HG03095 (cell line): ENCODE measurements around the gene GFRA1.
"Not testable (repeated sequence)": the region's sequence is repeated elsewhere in the genome, so short reads cannot be mapped to it uniquely, and the experiment has no call there.

Experiments used
- ATAC-seq: cut with Tn5 transposase; IDR thresholded peaks from one replicate; pipeline ENCODE4 v1.9.1; 2021; ENCODE audit warnings: moderate library complexity; ENCODE audit not compliant: unreplicated experiment

The GFRA1 gene

GRCh38 chr10:116073510-116073909 is 199.5 kb downstream of the GFRA1 start:
- no peak for ATAC-seq

DNA sequence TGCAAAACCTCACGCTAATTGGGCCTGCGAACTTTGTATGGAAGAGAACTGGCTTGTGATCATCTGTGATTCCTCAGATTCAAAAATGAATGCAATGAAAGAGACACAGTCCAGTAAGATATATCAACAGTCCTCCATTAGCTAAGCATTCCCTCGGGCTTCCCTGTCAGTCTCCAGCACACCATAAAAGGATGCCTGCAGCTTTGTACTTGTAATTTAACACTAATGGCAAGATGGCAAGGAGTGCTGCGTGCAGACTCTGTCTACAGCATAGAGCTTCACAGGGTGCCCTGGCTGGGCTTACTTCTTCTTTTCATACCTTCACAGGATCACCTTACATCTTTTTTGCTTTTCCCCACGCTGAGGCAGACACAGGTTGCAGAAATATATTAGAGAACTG is 200.0 kb downstream of the GFRA1 start:
- no peak for ATAC-seq

DNA sequence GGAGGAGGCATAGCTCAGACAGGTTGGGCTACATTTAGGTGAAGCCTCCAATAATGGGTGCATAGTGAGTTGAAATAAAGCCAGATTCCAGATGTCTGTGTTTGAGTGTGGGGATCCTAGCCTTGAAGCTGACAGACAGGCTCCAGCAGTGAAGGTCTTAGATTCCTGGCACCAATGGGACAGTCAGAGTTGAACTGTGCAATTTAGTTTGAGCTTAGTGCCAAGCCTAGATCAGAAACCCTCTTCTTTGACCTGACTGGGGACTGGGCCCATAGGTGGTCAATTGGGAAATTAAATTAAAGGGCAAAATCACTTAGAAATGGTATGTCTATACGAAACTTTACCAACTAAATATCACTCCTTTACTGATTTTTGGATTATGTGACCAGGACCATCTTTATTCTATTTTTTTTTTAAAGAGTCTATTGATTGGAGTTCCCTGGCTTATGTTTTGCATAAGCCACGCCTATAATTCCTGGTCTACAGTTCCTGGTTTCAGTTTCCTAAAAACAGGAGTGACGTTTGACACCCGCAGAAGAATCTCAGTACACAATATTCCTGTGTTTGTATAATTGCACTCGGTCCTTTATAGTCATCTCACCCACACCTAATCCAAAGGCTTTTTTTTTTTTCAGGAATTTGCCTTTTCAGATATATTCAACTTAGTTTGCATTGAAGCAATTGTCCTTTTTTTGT is 201.4 kb downstream of the GFRA1 start:
- ATAC-seq, result no peak

- no peak for ATAC-seq
Observed at GRCh38 chr10:116070743-116071320, 202.2 kb downstream of the GFRA1 start.

GRCh38 chr10:116069856-116070255 is 203.2 kb downstream of the GFRA1 start:
- no peak for ATAC-seq

- ATAC-seq, result no peak
Observed at GRCh38 chr10:116067825-116068224, 205.2 kb downstream of the GFRA1 start.

DNA sequence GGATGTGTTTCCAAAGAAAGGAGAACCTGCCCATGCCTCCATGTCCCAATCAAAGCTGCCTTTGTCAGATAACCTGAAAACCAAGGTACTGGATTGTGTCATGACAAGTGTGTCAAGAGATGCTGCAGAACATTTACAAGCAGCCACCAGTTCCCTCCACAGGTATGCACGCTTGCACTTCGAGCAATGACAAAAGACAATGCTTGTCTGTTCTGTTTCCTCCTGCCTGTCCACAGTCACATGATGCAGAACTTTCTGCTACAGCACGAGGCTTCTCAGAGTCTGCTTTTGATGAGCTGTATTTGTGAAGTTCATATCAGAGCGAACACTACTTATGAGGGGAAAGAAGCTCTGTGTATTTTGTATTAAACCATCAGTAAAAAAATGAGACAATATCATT is 209.9 kb downstream of the GFRA1 start:
- ATAC-seq, result no peak

GRCh38 chr10:116060864-116061263 is 212.1 kb downstream of the GFRA1 start:
- no peak for ATAC-seq

- no peak for ATAC-seq
Observed at GRCh38 chr10:116059320-116059719, 213.7 kb downstream of the GFRA1 start.

- no peak for ATAC-seq
Observed at GRCh38 chr10:116056445-116057293, 216.3 kb downstream of the GFRA1 start.

DNA sequence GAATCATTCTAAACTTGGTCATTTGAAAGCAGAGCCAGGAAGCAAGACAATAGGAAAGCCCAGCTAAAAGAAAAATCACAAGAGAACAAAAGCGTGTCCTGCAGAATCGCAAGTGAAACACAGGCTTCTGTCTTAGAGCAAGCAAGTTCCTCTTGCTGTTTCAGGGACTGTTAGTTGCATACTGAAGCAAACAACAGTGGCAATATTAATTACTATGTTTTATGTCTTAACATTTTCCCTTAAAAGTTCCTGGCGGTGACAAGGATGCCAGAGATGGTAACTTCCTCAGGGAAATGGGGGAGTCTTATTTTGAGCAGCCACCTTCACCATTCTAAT is 217.1 kb downstream of the GFRA1 start:
- no peak for ATAC-seq

DNA sequence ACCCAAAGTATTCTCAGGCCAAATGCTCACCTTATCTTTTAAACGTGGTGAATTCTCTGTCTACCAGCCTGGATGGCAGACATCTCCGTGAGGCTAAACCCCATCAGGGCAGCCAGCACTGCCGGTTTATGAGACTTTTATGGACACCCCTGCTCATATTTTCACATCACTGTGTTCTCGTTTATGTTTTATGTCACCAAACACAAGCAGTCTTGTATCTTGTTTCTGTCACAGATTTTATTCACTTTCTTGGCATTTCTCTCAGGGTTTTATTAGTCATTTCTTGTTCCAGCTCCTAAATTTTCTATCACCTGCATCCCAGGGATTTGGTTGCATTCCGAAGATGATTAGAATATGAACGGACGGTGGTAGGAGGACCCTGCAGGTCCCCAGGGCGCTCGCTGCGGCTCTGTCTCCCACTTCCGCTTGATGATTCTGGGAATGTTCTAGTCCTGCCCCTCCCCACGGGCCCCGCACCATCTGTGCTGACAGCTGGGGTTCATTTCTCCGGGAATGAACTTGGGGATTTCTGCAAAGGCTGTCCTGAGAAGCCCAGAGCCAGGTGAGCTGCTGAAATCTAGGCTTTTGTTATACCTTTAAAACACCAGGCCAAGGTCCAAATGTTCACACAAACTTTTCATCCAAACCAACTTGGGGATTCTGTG is 217.6 kb downstream of the GFRA1 start:
- no peak for ATAC-seq

DNA sequence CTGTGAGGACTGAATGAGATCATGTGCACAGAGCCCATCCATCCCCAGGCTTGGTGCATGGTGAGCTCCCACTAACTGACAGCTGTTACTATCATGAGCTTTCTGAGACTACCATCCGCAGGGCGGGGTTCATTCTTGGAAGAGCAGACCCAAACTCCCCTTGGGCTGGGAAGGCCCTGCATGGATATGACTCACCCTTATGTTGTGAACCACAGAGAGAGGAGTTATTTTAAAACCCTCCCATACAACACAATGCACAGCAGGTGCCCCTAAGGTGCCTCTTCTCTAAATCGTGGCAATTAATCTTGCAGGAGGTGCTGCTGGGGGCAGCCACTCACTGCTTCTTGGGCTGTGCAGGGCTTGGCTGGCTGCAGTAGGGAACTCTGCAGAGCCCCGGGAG is 219.1 kb downstream of the GFRA1 start:
- ATAC-seq, result no peak

GRCh38 chr10:116053009-116053730 is 219.8 kb downstream of the GFRA1 start:
- not testable (repeated sequence) for ATAC-seq

DNA sequence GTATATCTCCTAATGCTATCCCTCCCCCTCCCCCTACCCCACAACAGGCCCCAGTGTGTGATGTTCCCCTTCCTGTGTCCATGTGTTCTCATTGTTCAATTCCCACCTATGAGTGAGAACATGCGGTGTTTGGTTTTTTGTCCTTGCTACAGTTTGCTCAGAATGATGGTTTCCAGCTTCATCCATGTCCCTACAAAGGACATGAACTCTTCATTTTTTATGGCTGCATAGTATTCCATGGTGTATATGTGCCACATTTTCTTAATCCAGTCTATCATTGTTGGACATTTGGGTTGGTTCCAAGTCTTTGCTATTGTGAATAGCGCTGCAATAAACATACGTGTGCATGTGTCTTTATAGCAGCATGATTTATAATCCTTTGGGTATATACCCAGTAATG is 220.5 kb downstream of the GFRA1 start:
- not testable (repeated sequence) for ATAC-seq

DNA sequence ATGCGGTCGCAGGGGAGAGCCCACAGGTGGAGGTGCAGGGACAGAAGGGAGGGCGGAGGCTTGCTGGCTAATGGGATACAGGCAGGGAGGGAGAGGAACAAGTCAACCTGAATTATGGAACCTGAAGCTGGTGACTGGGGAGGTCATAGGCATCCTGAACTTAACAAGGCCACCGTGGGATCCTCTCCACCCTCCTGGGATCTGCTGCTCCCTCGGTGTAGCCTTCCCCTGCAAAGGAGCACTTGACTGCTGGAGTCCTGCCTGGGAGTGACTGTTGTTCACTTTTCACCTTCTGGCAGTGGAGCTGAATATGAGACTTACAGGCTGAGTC is 223.1 kb downstream of the GFRA1 start:
- no peak for ATAC-seq

GRCh38 chr10:116049158-116049973 is 223.6 kb downstream of the GFRA1 start:
- ATAC-seq, result no peak

GRCh38 chr10:116045366-116046356 is 227.3 kb downstream of the GFRA1 start:
- no peak for ATAC-seq

GRCh38 chr10:116044801-116045248 is 228.2 kb downstream of the GFRA1 start:
- ATAC-seq, result no peak
